ENCODE measurements around the gene ACTG2. TPM values are rescaled to one million over a fixed set of nuclear protein-coding genes. Genes with fewer than 3 reads are reported as not detected.

The ACTG2 gene
- total RNA-seq, 4 donors from 2014 or later, result 4,013 to 8,538 (median 5,633) TPM

DNA sequence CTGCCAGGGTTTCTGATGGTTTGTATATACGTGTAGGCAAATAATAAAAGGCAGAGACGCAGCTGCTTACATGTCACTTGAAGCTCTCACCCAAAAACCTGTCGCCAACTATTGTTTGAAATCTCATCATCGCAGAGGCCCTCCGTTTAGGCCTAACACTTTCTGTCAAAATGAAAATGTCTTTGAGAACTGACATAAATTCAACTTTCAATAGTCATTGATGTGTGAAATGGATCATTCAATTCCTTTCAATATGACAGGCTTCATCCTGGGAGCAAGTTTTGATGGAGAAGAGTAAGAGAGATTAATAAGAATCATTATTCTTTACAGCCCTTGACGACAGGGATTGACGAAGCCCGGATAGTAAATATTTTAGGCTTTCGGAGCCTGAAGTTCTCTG, 2.7 kb downstream of the ACTG2 start:
- Histone ChIP-seq H3K27ac (replicated peaks in 1 of 4) (peak overlapping the region; percentile 93 to 94 (median 94)), H3K27me3 (no peaks in the 10 kb centered on the region), H3K4me3 (peak overlapping the region; percentile 59 to 76 (median 63)), H3K9me3 (no peaks in the 10 kb centered on the region), H3K36me3 (peaks cover 0 to 42% (median 4%) of the 10 kb centered on the region in 4 donors), H3K4me1 (peaks cover 0 to 38% (median 24%) of the 10 kb centered on the region in 4 donors)
- TF ChIP-seq POLR2AphosphoS5 (IDR thresholded peaks at IDR 0.05) (peak in 1 of 2 donors; percentile 4), POLR2A (IDR thresholded peaks at IDR 0.05; ENCODE audit: low read depth) (no peak)
- WGBS, result 36% methylated on average over 9 of the region's 9 CpGs
- DNase-seq (ENCODE audit: extremely low spot score), result no peak
- intact Hi-C loops (cut with DNase I), result no loop called here

DNA sequence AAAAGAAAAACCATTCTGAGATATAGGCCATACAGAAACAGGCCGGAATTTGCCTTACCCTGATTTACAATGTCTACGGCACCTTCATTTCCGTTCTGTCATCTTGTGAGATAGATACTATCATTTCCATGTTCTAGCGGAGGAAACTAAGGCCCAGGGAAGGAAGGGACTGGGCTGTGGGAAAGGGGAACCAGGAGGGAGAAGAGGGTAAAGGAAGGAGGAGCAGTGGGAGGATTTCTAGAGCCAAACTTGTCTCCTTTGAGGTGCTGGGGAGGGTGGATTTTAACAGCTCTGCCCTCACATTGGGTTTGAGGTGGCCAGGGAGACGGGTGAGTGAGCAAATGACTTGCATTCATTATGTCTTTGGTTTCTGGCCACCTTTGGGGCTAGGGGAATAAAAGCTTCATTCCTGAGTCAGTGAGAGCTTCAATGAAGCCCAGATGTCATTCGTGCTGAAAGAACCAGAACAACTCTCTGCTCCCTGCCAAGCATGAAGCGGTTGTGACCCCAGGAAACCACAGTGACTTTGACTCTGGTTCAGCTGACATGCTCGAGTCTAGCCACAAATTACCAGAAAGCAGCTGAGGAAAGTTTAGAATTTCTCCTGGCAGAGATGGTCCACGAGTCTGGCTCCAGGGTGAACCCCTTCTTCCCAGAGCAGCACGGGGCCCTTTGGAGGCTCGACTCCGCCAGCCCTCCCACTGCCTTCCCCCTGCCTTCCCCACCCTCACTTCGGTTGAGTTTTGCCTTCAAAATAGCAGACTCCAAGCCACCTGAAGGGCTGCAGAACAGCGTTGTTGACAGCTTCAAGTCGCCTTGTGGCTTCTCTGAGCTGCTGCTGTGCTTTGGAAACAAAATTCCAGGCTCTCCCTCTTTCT, 3.8 kb downstream of the ACTG2 start:
- Histone ChIP-seq H3K9me3 (no peaks in the 10 kb centered on the region), H3K4me1 (peaks cover 0 to 38% (median 24%) of the 10 kb centered on the region in 4 donors), H3K4me3 (peak overlapping the region; percentile 59 to 76 (median 63)), H3K27me3 (no peaks in the 10 kb centered on the region), H3K36me3 (peaks cover 0 to 53% (median 10%) of the 10 kb centered on the region in 4 donors), H3K27ac (replicated peaks in 1 of 4) (peak overlapping the region; percentile 93 to 94 (median 94))
- intact Hi-C loops (cut with DNase I), result no loop called here
- TF ChIP-seq POLR2A (IDR thresholded peaks at IDR 0.05; ENCODE audit: low read depth) (no peak), EP300 (IDR thresholded peaks at IDR 0.05) (no peak), POLR2AphosphoS5 (IDR thresholded peaks at IDR 0.05) (peak; percentile 2 to 69)
- TF ChIP-seq, protein P1, sequence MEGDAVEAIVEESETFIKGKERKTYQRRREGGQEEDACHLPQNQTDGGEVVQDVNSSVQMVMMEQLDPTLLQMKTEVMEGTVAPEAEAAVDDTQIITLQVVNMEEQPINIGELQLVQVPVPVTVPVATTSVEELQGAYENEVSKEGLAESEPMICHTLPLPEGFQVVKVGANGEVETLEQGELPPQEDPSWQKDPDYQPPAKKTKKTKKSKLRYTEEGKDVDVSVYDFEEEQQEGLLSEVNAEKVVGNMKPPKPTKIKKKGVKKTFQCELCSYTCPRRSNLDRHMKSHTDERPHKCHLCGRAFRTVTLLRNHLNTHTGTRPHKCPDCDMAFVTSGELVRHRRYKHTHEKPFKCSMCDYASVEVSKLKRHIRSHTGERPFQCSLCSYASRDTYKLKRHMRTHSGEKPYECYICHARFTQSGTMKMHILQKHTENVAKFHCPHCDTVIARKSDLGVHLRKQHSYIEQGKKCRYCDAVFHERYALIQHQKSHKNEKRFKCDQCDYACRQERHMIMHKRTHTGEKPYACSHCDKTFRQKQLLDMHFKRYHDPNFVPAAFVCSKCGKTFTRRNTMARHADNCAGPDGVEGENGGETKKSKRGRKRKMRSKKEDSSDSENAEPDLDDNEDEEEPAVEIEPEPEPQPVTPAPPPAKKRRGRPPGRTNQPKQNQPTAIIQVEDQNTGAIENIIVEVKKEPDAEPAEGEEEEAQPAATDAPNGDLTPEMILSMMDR (IDR thresholded peaks at IDR 0.05), result no peak
- WGBS, result 26% methylated on average over 13 of the region's 15 CpGs
- no peak for DNase-seq (ENCODE audit: extremely low spot score)

DNA sequence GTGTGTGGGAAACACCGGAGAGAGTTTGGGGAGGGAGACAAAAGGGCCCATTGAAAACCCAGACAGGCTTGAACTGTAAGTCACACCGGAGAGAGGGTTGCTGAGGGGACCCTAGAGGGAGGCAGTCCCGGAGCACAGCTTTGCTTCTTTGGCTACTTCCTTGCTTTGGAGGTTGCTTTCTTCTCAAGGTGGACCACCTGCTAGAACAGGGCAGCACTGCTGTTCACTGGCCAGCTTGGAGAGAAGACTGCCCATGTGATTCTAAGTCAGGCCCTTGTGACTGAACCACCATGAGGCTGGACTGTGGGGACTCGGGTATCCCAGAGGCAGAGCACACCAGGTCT, 4.4 kb downstream of the ACTG2 start:
- peaks cover 0 to 58% (median 14%) of the 10 kb centered on the region in 4 donors for H3K36me3 ChIP-seq
- peaks cover 0 to 38% (median 24%) of the 10 kb centered on the region in 4 donors for H3K4me1 ChIP-seq
- H3K9me3 ChIP-seq, result no peaks in the 10 kb centered on the region
- 50% methylated on average over 4 of the region's 4 CpGs for WGBS
- H3K27ac ChIP-seq (replicated peaks in 1 of 4), result peak overlapping the region; percentile 93 to 94 (median 94)
- no peak for DNase-seq (ENCODE audit: extremely low spot score)
- intact Hi-C loops (cut with DNase I), result no loop called here
- H3K4me3 ChIP-seq, result peak overlapping the region; percentile 59 to 76 (median 63)
- no peaks in the 10 kb centered on the region for H3K27me3 ChIP-seq
- TF ChIP-seq, protein P1 (IDR thresholded peaks at IDR 0.05), result no peak
- TF ChIP-seq POLR2AphosphoS5 (IDR thresholded peaks at IDR 0.05), result peak; percentile 46 to 66

DNA sequence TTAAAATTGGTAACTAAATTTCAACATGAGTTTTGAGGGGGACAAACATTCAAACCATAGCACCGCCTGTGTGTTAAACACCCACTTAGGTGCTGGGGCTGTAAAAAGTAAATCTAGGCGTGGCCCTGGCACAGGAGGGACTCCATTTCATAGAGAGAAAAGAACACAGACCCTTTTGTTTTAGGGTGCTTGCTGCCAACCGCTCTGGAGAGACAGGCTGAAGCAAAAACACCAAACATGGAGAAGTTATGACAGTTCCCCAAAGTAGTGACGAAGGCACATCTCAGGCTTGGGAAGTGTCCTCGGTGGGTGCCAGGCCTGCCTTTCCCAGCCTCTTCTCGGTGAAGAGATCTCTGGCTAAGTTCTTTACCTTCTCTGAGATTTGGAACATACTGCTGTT, 5.1 kb downstream of the ACTG2 start:
- Histone ChIP-seq H3K27ac (replicated peaks in 1 of 4) (peak overlapping the region; percentile 93 to 94 (median 94)), H3K9me3 (no peaks in the 10 kb centered on the region), H3K4me1 (peaks cover 0 to 42% (median 29%) of the 10 kb centered on the region in 4 donors), H3K4me3 (peak overlapping the region; percentile 59 to 76 (median 63)), H3K27me3 (no peaks in the 10 kb centered on the region), H3K36me3 (peaks cover 0 to 65% (median 21%) of the 10 kb centered on the region in 4 donors)
- TF ChIP-seq EP300 (IDR thresholded peaks at IDR 0.05), result no peak
- TF ChIP-seq, protein P1 (IDR thresholded peaks at IDR 0.05), result no peak
- TF ChIP-seq POLR2AphosphoS5 (IDR thresholded peaks at IDR 0.05), result peak; percentile 66 to 77
- TF ChIP-seq POLR2A (IDR thresholded peaks at IDR 0.05; ENCODE audit: low read depth), result no peak
- no peak for DNase-seq (ENCODE audit: extremely low spot score)
- intact Hi-C loops (cut with DNase I), result no loop called here
- WGBS, result 40% methylated on average over 6 of the region's 6 CpGs

DNA sequence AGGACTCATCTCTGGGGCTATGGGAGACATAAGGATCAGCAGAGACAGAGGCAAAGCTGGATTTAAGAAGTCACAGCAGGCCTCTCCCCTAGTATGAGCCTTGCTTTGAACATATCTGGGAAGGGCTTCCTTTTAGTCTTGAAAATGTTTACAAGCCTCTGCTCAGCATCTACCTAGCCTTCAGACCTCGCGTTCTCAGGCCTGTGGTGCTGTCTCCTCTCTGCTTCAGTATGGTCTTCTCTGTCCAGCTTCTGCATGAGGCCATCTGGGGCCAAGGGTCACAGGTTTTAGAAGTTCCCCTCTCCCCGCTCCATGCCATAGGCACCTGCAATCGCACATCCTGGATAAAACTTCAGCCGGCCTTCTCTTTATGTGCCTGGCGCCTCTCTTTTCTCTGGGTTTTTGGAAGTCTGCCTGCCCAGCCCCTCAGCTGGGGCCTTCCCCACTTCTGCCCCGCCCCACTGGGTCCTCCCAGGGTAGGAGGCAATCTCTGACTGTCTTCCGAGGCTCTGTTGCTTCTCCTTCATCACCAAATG, 7.1 kb downstream of the ACTG2 start:
- Histone ChIP-seq H3K27me3 (no peaks in the 10 kb centered on the region), H3K27ac (replicated peaks in 1 of 4) (peak overlapping the region; percentile 93 to 94 (median 94)), H3K4me1 (peaks cover 0 to 50% (median 33%) of the 10 kb centered on the region in 4 donors), H3K9me3 (no peaks in the 10 kb centered on the region), H3K4me3 (peak overlapping the region; percentile 59 to 76 (median 63)), H3K36me3 (peaks cover 0 to 61% (median 28%) of the 10 kb centered on the region in 4 donors)
- peak; percentile 72 for DNase-seq (ENCODE audit: extremely low spot score)
- TF ChIP-seq POLR2A (IDR thresholded peaks at IDR 0.05; ENCODE audit: low read depth), result no peak
- TF ChIP-seq POLR2AphosphoS5 (IDR thresholded peaks at IDR 0.05), result peak in 1 of 2 donors; percentile 72
- 50% methylated on average over 8 of the region's 8 CpGs for WGBS
- intact Hi-C loops (cut with DNase I), result no loop called here
